Middle frontal gyrus (tissue), 1 donor: Measurements from ENCODE around the gene NAT10.

Source experiments
- DNase-seq: peaks from one replicate; pipeline ENCODE4 v3.0.0-alpha.2; 2015; ENCODE audit warnings: low spot score; ENCODE audit errors: extremely low spot score

NAT10 gene

GRCh38 chr11:34149274-34149673 lies 43.8 kb downstream of the NAT10 start:
- no peak for DNase-seq

DNA sequence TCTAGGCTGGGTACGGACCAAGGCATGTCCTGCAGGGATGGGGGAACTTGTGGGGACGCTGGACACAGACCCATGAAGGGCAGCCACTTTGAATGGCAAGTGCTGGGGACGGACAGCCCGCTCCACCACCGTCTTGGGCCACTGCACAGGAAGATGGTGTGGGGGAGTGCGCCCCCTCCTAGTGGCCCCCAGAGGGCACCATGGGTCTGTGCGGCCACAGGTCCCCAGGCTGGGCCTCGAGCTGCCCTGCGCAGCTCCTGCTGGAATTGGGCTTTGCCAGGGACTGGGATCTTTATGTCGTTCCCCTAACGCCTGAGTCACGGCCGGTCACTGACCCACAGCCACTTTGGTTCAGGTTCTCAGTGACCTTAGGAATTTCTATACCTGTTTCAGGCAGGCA lies 44.4 kb downstream of the NAT10 start:
- DNase-seq = no peak

GRCh38 chr11:34150494-34151151 lies 45.2 kb downstream of the NAT10 start:
- no peak for DNase-seq

DNA sequence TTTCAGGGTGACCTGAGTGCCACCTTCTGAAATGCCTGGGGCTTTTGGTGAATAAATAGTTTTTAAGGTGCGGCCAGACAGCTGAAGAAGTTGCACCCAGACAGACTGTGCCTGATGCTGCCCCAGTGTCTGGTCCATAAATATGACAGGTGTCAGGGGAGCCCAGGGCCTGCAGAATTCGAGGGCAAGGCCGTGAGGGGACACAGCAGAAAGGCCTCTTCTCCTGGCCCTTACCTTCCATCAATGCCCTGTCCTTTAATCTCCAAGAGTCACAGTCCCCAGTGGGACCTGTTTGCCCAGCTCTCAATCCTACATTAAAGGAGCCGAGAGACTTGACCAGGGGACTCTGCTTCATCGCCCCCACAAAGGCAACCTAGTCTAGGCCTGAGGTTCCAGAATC lies 45.7 kb downstream of the NAT10 start:
- no peak for DNase-seq

- DNase-seq = no peak
These were observed 46.8 kb downstream of the NAT10 start for GRCh38 chr11:34151916-34152845.

DNA sequence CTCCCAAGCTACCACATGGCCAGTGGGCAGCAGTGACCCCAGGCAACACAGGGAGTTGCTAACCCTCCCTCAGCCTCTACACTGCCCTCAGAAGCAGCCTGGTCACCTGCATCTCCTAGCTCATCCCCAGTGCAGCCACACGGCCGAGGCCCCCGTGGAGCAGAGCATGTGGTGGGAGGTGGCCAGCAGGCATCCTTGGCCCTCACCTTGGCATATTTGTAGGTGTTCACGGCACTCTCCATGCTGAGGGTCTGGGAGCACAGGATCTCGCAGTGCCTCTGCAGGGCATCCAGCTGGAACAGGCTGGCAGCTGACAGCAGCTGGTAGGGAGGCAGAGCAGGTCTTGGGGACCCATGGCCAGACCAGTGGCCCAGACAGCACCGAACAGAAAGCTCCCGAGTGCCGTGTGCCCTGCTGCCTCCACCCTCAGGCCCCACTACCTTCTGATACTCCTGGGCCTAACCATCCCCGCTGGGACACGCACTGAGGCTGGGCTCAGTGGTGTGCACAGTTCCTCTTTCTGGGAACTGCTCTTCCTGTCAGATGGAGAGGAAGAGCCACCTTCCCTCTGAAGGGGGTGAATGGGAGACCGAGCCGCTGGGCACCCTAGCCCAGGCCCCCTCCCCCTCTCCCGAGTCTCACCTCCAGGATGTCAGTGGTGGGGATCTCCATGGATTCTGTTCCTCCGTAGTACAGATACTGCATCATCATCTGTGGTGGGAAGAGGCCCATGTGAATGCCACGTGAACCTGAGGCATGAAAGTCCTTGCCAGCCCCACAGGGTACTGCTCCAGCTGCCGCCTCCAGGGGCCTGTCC lies 48.8 kb downstream of the NAT10 start:
- no peak for DNase-seq

DNA sequence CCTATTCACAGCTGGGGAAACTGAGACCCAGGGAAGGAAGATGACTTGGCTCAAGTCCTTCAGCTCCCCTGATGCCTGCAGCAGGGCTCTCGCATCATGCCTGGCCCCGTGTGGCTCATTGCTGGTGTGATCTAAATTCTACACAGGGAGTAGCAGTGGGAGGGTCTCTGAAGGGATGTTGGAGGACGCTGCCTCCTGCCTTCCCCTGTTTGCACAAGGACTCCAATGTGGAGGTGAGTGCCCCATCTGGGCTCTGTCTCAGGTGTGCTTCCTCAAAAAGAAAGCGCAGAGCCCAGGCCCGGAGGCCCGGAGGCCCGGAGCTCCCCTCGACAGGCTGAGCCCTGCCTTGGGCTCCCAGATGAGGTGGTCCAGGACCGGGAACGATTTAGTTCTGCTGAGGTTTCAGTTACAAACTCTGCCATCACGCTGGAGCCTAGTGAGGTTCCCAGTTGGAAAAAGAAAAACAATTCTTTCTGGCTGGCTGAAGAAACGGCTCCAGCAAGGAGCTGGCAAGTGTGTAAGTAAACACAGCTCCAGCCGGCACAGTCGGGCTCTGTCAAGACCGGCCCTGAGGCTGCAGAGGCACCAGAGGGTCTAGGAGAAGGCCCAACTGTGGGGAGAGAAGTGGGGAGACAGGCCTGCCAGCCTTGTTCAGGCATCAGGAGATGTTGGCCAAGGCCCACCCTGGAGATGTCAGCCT lies 49.8 kb downstream of the NAT10 start:
- no peak for DNase-seq

- DNase-seq = no peak
These were observed 50.3 kb downstream of the NAT10 start for GRCh38 chr11:34155757-34156062.

- no peak for DNase-seq
These were observed 51.7 kb downstream of the NAT10 start for GRCh38 chr11:34157163-34157562.

DNA sequence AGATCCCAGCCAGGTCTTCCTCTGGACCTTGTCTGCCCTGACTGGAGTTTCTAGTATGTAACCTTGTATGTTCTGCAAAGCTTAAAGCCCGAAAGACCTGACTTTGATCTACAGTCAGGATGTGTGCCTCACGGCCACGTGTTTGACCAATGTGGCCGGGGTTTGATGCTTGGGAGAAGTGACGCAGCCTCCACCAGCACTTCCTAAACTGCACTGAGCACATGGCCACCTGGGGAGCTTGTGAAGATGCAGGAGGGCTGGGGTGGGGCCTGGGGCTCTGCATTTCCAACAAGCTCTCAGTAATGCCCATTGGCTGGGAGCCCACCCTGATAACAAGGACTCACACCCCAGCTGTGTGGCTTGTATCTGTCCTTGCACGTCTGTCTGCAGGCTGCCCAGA lies 53.2 kb downstream of the NAT10 start:
- no peak for DNase-seq

- DNase-seq = no peak
These were observed 54.8 kb downstream of the NAT10 start for GRCh38 chr11:34160049-34160721.

GRCh38 chr11:34160791-34161190 lies 55.4 kb downstream of the NAT10 start:
- no peak for DNase-seq

GRCh38 chr11:34161361-34161760 lies 55.9 kb downstream of the NAT10 start:
- DNase-seq = no peak

DNA sequence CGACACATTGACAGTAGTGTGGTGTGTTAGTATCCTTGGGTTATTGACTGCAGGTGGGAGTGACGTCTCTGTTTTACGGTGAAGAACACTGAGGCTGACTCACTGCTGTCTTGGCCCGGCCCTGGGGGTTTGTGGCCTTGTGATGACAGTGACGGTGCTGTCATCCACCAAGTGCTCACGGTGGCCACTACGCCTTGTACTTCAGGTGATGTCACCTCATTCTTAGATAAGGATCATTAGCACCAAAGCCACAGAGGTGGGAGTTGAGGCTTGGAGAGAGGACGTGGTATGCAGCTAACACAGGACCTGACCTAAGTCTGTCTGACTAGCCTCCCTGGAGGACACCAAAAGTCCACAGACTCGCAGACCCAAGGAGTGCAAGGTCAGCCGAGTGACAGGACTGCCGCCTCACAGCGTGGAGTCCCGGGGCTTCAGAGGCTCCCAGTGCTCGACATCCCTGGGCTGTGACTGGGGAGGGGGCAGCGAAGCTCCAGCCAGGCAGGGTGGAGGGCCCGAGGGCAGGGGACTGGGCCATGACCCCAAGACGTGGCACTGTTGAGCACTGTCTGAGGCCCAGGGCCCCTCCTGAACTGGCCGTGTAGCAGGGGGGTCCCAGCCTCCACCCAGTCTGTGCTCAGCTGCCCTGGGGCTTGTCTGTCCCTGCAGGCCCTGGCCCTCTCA lies 56.5 kb downstream of the NAT10 start:
- no peak for DNase-seq

- no peak for DNase-seq
These were observed 57.0 kb downstream of the NAT10 start for GRCh38 chr11:34162493-34162820.

DNA sequence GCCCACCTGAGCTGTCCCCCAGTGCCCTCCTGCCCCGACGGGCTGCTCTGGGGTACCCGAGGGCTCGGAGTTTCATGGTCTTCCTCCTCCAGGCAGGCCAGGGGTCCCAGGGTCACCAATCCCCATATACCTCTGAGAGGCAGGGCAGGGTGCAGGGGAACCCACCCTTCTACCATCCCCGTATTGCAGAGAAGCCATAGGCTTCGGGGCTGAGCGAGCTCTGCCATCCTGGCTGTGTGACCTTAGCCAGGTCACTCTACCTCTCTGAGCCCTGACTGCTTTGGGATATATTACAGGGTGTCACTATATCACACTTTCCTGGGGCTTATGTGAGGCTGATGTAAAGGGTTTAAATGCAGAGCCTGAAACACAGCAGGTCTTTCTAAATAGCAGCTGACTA lies 57.4 kb downstream of the NAT10 start:
- no peak for DNase-seq

- no peak for DNase-seq
These were observed 59.7 kb downstream of the NAT10 start for GRCh38 chr11:34165121-34165520.

DNA sequence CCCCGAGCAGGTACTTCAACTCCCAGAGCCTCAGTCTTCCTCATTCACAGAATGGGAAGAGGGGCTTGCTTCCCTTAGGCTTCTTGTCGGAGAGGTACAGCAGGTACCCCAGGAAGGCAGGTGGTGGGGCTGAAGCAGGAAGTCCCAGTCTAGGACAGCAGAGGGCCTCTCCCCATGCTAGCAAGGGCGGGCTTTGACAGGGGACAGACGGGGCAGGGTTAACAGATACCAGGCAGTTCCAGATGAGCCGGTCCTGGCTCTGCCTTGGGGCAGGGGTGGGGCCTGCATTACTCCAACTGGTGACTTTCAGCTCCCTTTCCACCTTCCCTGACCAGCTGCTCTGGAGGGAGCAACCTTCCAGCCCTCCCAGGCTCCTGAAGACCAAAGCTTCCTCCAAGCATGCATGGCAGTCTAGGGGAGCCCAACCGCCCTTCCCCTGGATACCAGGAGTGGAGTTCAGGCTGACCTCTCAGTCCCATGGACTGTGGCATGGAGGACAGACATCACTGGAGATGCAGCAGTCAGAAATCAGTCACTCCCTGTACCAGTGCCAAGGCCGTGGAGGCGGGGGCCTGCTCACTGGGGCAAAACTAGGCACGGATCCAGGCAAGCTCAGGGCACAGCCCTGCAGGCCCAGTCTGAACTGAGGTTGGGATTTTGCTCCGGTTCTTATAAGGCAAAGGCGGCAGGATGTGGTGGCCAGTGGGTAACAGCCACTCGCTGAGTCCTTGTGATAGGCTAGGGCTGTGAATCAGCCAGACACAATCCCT lies 60.5 kb downstream of the NAT10 start:
- no peak for DNase-seq

- DNase-seq = no peak
These were observed 61.6 kb downstream of the NAT10 start for GRCh38 chr11:34166806-34167740.
